WI38 (cell line): Measurements from ENCODE around the gene KLF7.

Experiments
- H3K4me3 ChIP-seq: 2 replicates; pipeline ENCODE4 v1.5.1; 2011; ENCODE audit warnings: low read depth, mild to moderate bottlenecking, control low read depth, low read length
- CTCF ChIP-seq: IDR thresholded peaks from 2 replicates; pipeline ENCODE4 v1.5.1; 2012; ENCODE audit warnings: low read depth, mild to moderate bottlenecking, control low read depth, low read length

The KLF7 gene

DNA sequence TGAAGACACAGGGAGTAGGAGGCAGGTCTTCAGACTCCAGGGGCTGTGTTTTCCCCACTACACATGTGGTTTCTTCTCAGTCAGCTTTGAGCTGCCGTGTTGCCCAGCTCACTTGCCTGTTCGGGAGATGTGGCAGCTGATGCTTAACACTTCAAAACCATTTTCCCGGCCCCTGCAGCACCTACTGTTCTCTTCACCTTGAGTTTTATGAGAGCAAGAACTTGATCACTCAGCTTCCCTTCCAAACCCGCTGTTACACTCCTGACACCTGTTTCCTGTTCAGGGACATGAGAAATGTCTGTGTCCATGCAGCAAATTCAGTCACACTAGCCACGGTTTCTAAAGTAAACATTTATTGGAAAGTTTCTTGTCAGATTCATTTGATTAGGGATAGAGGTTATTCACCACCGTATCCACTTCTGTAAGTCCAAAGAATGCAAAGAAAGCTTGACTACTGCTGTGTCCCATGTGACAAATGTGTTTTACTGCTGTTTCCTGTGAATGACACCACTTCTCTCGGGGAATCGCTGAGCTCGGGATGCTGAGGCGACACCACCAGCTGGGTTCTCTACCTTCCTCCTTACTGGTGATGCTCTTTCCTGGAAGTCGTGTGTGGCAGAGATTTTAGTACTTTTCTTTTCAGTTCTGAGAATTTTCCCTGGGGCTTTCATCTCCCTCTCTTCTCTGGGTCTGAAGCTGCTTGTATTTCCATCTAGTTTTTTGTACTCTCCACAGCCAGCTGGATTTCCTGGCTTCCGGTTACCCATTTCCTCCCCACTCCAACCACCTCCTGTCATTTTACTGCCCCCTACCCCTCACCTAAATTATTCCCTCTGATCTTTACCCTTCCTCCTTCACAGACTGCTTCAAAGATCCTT lies 91.7 kb downstream of the KLF7 start:
- TF ChIP-seq CTCF: no peak
- H3K4me3 ChIP-seq: no peak overlapping the region

- TF ChIP-seq CTCF: no peak
- no peak overlapping the region for H3K4me3 ChIP-seq
Measured at GRCh38 chr2:207073412-207073800, 92.3 kb downstream of the KLF7 start.

- H3K4me3 ChIP-seq: no peak overlapping the region
- no peak for TF ChIP-seq CTCF
Measured at GRCh38 chr2:207072571-207072970, 93.2 kb downstream of the KLF7 start.

DNA sequence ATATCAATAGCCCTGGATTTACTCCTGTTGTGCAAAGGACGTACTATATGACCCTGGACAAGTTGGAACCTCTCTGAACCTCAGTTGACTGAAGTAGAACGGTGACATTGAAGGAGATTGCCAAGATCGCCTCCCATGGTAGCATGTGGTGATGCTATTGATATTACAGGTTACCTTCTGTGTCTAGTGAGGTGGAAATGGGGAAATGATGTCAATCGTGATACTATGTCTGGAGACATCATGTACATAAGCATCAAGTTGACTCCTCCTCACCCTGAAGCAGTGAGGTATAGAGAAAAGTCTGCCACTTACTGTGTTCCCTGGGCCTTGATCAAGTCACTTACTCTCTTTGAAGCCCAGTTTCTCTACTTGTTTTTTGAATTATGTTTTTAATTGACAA lies 93.9 kb downstream of the KLF7 start:
- no peak for TF ChIP-seq CTCF
- no peak overlapping the region for H3K4me3 ChIP-seq

GRCh38 chr2:207067473-207067872 lies 98.3 kb downstream of the KLF7 start:
- no peak for TF ChIP-seq CTCF
- H3K4me3 ChIP-seq: no peak overlapping the region

GRCh38 chr2:207066791-207067460 lies 98.8 kb downstream of the KLF7 start:
- no peak for TF ChIP-seq CTCF
- H3K4me3 ChIP-seq: no peak overlapping the region

GRCh38 chr2:207066166-207066565 lies 99.6 kb downstream of the KLF7 start:
- TF ChIP-seq CTCF: no peak
- no peak overlapping the region for H3K4me3 ChIP-seq
